Fibroblast of the conjunctiva (primary cell): Measurements from ENCODE around the gene SLX9.

Experiments
- DNase-seq: peaks from one replicate; pipeline ENCODE4 v3.0.0-alpha.2; 2010; ENCODE audit warnings: low read depth

The SLX9 gene

GRCh38 chr21:44991538-44992483 lies 52.0 kb downstream of the SLX9 start:
- no peak for DNase-seq

GRCh38 chr21:44992608-44993031 lies 52.8 kb downstream of the SLX9 start:
- DNase-seq: no peak

DNA sequence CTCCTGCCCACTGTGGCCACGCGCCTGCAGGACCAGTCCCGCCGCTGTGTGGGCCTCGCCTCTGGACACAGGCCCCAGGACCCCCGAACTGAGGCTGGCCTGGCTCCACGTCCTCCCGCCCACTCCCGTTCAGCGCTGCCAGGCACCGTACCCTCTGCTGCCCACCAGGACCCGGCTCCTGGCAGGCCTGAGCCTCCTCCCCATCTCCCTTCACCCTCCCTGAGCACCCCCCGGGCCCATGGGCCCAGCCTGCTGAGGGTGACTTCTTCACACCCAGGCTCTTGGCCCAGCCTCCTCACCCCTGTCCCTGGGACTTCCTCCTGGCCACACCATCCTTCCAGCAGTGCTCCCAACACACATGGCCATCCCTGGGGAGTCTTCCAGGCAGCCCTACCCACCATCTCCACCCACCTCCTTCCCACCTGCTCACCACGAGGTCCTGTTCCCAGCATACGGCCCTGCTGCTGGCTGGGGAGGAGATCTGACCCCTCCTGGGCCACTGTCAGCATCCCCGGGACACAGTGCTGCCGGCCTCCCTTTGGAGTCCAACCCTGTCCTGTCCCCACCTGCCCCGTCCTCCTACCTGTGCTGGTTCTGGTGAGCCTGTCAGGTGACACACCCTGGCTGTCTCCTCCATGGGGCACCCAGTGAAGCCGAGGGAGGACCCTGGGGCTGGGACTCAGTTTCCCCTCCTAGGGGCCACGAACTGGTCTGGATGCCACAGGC lies 53.7 kb downstream of the SLX9 start:
- DNase-seq: no peak

GRCh38 chr21:44994047-44994694 lies 54.3 kb downstream of the SLX9 start:
- no peak for DNase-seq

GRCh38 chr21:44994695-44995342 lies 55.0 kb downstream of the SLX9 start:
- DNase-seq: no peak

GRCh38 chr21:44995343-44995941 lies 55.6 kb downstream of the SLX9 start:
- no peak for DNase-seq

GRCh38 chr21:44996096-44996495 lies 56.3 kb downstream of the SLX9 start:
- DNase-seq: no peak

- no peak for DNase-seq
These were observed 56.7 kb downstream of the SLX9 start for GRCh38 chr21:44996501-44996921.

DNA sequence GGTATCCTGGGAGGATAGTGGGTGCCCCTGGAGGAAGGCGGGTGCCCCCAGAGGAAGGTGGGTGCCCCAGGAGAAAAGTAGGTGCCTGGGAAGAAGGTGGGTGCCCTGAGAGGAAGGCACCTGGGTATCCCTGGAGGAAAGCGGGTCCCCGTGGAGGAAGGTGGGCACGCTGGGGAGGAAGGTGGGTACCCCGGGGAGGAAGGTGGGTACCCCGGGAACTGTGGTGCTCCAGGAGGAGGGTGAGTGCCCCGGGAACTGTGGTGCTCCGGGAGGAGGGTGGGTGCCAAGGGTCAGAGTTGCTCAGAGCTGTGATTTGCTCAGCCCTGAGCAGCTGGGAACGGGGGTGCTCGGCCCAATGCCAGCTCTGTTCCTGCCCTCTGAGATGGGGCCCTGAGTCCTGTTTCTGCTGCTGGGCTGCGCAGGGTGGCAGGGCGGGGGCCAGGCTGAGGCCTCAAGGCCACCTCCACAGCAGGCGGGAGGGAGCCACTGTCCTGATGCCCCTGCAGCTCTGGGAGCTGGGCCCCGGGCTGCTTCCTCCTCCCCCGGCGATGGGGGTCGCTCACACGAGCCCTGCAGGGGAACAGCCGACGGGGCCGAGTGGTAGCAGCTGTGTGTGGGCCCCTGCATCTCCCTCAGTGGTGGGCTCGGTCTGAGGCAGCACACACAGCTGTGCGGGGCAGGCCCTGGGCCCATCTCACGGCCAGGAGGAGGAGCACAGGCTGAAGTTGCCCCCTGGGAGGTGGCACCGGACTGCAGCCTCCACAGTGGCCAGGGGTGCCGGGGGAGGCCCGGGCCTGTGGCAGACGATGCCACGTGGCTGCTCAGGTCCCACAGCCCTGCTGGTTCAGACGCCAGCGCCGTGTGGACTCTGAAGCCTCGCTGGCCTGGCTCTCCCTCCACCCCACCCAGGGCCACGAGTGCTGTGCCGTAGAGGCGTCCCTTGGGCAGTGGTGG lies 57.4 kb downstream of the SLX9 start:
- DNase-seq: no peak

DNA sequence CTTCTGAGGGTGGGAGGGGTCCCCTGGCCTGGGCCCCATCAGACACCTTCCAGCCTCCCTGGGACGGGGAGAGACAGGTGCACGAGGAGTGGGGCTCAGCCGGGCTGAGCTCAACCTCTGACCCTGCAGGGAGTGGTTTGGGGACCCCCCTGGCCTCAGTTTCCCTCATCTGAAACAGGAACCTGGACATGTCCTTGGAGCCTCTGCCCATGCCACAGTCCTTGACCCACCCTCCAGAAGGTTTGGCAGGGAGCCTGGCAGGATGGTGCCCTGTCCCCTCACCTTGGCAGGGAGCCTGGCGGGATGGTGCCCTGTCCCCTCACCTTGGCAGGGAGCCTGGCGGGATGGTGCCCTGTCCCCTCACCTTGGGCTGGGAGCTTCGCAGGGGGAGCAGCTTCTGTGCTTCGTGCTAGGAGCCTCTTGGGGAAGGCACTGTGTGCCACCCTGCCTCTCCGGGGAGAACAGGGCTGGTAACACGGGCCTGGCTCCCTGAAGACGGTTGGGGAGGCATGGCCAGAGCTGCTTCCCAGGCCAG lies 58.3 kb downstream of the SLX9 start:
- DNase-seq: no peak

- no peak for DNase-seq
These were observed 59.0 kb downstream of the SLX9 start for GRCh38 chr21:44998621-44999427.

DNA sequence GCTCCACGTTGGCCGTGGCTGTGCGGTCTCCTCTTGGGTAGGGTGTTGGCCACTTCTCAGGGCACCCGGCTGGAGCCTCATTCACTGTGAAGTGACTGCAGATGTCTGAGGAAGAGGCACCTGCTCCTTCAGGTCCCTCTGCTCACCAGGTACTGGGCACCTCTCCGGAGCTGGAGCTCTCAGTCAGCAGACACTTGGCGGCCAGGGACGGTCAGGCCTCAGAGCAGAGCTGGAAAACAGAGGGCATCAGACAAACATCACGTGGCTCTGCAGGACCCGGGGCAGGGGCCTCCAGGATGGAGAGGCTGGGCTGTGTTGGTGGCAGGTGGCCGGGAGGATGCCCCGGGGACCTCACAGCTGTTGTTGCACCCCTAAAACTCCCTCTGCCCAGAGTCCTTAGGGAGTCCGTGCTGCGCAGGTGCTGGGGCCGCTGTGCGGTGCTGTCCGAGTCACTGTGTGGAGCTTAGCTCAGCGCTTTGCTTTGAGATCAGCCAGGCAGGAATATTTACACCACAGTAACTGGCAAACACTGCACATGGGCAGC lies 59.7 kb downstream of the SLX9 start:
- DNase-seq: no peak

DNA sequence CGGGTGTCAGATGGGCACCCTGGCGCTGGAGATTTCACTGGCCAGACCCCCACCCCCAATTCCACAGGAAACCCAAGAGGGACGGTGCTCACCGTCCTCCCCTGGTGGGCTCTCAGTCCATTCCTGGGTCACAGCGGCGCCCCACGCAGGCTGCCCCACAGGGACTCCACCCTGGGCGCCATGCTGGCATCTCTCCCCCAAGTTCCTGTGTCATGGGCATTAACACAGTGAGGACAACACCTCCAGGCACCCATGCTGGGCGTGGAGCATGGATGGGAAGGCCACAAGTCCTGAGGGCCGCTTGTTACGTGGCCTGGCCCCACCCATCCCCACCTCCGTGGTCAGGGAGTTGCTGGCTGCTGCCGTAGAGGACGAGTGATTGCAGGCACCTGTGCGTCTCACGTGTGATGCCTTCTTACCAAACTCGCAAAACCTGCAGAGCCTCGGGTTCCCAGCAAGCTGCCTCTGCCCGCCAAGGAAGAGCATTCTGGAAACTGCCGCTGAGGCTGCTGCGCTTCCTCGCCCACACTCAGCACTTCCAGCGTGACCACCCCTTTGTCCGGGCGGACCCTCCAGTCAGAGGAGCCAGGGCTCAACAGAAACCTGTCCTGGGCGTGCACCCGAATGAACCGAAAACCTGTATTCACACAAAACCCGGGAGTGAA lies 60.3 kb downstream of the SLX9 start:
- DNase-seq: no peak

DNA sequence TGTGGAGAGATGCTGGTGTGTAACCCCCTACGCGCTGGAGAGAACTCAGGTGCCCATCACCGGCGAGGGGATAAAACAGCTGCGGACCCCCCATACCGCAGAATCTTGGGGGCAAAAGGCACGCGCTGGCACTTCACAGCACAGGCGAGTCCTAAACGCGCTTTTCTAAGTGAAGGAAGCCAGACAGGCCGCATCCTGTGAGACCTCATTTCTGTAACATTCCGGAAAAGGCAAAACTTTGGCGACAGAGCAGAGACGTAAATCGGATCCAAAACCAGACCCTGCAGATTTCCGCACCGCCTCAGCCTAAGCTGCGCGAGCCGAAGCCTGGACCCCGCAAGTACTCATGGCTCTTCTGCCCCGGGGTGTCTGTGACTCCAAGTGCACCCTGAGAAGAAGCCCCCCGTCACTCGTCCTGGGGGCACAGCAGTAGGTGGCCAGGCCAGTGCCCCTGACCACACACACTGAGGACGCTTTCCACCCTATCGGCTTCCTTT lies 60.9 kb downstream of the SLX9 start:
- no peak for DNase-seq

DNA sequence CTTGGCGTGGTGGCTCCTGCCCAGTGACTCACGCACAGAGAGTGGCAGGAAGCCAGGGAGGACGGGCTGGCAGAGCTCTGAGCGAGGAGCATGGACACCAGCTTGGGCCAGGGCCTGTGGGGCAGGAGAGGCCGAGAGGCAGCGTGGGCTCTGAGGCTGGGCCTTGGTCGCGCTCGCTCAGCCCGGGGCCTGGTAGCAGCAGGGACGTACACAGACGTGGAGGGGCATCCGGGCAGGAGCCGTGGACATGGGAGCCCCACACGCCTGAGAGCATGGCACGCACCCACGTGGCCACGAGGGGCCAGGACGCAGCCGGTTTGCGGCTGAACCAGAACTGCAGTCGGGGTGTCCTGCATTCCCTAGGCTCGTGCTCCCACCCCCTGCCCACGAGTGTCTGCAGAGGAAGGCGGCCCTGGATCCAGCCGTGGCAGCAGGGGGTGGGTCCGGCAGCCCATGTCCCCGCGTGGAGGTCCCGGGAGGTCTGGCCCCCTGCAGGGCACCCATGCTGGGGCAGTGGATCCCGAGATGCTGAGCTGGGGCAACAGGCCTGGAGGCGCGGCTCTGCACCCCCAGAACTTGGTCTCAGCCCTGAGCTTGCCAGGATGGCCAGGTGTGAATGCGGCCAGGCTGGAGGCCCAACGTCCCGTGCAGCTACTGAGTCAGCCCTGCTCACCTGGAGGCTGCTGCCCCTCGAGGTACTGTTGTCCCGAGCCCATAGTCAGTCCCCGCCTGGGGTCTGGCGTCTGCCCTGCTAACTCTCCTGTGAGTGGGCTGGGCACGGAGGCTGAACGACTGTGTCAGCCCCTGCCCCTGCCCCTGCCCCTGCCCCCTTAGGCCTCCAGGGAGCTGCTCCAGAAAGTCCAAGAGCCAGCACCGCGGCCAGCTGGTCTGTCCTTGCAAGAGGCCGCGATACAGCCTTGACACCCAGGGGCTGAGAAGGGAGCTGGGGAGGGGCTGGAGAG lies 61.6 kb downstream of the SLX9 start:
- peak; percentile 13 for DNase-seq

DNA sequence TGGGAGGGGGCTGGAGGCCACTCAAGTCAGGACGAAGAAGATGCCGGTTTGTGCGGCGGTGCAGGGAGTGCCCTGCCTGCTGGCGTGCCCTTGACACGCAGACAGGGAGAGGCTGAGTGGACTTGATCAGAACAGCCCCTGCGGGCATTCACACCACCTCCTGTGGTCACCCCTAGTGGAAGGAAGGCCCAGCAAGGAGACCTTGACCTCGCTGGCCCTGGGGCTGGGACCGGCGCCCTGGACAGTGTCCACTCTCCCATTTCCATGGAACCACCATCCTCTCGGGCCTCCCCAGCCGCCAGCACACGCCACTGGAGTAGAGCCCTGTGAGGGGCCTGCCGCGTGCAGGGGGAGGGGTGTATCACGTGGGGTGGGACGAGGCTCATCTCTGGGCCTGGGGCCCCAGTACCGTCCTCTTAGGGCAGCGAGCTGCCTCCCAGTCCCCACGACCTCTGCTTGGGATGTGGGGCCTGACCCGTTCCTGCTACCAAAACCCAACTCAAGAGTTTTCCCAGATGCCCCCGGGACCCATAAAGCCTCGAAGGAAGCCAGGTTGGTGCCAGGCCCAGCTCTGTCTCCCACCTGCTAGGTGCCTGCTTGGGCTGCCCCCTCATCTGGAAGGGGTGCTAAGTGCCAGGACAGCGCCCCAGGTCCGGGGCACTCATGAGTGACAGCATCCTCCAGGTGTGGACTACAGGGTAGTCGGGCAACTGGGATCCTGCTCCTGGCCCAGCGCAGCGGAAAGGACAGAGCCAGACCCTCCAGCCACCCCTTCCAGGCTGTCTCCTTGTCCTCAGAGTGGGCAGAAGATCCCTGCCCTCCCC lies 62.8 kb downstream of the SLX9 start:
- no peak for DNase-seq
